GM23338 (cell line): ENCODE results near the gene IL22. TPM values are rescaled to one million over a fixed set of nuclear protein-coding genes. Genes with fewer than 3 reads are reported as not detected.

Source experiments
- ATAC-seq: fragments of 200-7000 bp; cut with Tn5 transposase; 3 replicates; pipeline ENCODE4 v1.9.1; 2020
- DNase-seq: peaks from one replicate; pipeline ENCODE4 v3.0.0-alpha.2; 2015; ENCODE audit warnings: low spot score
- H2AFZ ChIP-seq: fragments of 200-600 bp; sonication (generic); 2 replicates; pipeline ENCODE4 v1.8.0; 2016; ENCODE audit warnings: antibody characterized with exemption, mild to moderate bottlenecking, moderate library complexity
- H3F3A ChIP-seq: fragments of 200-600 bp; sonication (generic); replicated peaks from 2 replicates; pipeline ENCODE4 v1.8.0; 2017; ENCODE audit warnings: antibody characterized with exemption, mixed run types, low read depth
- H3K27ac ChIP-seq: fragments of 200-600 bp; sonication (generic); 2 replicates; pipeline ENCODE4 v1.6.1; 2016; ENCODE audit warnings: low read depth
- H3K27me3 ChIP-seq: fragments of 200-600 bp; sonication (generic); 2 replicates; pipeline ENCODE4 v1.8.0; 2016; ENCODE audit warnings: mild to moderate bottlenecking, mixed run types, moderate library complexity; ENCODE audit not compliant: insufficient read depth
- H3K36me3 ChIP-seq: fragments of 200-600 bp; sonication (generic); 2 replicates; pipeline ENCODE4 v1.8.0; 2016; ENCODE audit warnings: mild to moderate bottlenecking; ENCODE audit not compliant: insufficient read depth
- H3K4me1 ChIP-seq: fragments of 200-600 bp; sonication (generic); 2 replicates; pipeline ENCODE4 v1.8.0; 2016; ENCODE audit warnings: mild to moderate bottlenecking, moderate library complexity; ENCODE audit not compliant: insufficient read depth
- H3K4me2 ChIP-seq: fragments of 200-600 bp; sonication (generic); 2 replicates; pipeline ENCODE4 v1.7.1; 2017; ENCODE audit warnings: mixed run types
- H3K4me3 ChIP-seq: fragments of 200-600 bp; sonication (generic); 2 replicates; pipeline ENCODE4 v1.6.1; 2016; ENCODE audit warnings: mixed run types
- H3K79me2 ChIP-seq: fragments of 200-600 bp; sonication (generic); replicated peaks from 2 replicates; pipeline ENCODE4 v1.8.0; 2017; ENCODE audit warnings: mild to moderate bottlenecking; ENCODE audit not compliant: insufficient read depth
- H3K9me2 ChIP-seq: fragments of 200-600 bp; sonication (generic); 2 replicates; pipeline ENCODE4 v1.8.0; 2017; ENCODE audit not compliant: insufficient read depth
- H4K20me1 ChIP-seq: fragments of 200-600 bp; sonication (generic); replicated peaks from 2 replicates; pipeline ENCODE4 v1.8.0; 2017; ENCODE audit warnings: mild to moderate bottlenecking; ENCODE audit not compliant: insufficient read depth
- H3K27ac Mint-ChIP-seq: 2 replicates; pipeline ENCODE4 v1.8.0; 2020; ENCODE audit warnings: inconsistent platforms, mild to moderate bottlenecking, moderate library complexity, mixed read lengths
- H3K27me3 Mint-ChIP-seq: 3 replicates; pipeline ENCODE4 v1.8.0; 2022; ENCODE audit warnings: low read depth, mild to moderate bottlenecking, moderate library complexity, mixed read lengths, inconsistent platforms; ENCODE audit not compliant: insufficient read depth, poor library complexity
- H3K36me3 Mint-ChIP-seq: 3 replicates; pipeline ENCODE4 v1.8.0; 2021; ENCODE audit warnings: low read depth, mild to moderate bottlenecking, inconsistent platforms, moderate library complexity, mixed read lengths
- H3K4me1 Mint-ChIP-seq: 3 replicates; pipeline ENCODE4 v1.8.0; 2020; ENCODE audit warnings: mild to moderate bottlenecking, inconsistent platforms, mixed read lengths
- H3K4me3 Mint-ChIP-seq: 3 replicates; pipeline ENCODE4 v1.8.0; 2021; ENCODE audit warnings: moderate library complexity, mild to moderate bottlenecking, inconsistent platforms, mixed read lengths
- H3K9me3 Mint-ChIP-seq: 3 replicates; pipeline ENCODE4 v1.8.0; 2020; ENCODE audit warnings: moderate library complexity, mild to moderate bottlenecking, inconsistent platforms, mixed read lengths
- CREB1 ChIP-seq: fragments of 250-450 bp; sonication (Bioruptor Pico); IDR thresholded peaks from 2 replicates; pipeline ENCODE4 v1.5.0; 2020; ENCODE audit warnings: low read depth, mild to moderate bottlenecking, moderate library complexity
- CTCF ChIP-seq, 2 experiments: fragments of 200-600 bp in 1 of 2; sonication (generic) in 1 of 2; conservative IDR thresholded peaks; 2 replicates each; pipeline versions ENCODE4 v1.5.1 to v1.6.1; 2016 to 2017; ENCODE audit warnings: antibody characterized with exemption in 2 of 2, low read depth in 2 of 2, mild to moderate bottlenecking in 2 of 2, moderate library complexity in 1 of 2
- EZH2 ChIP-seq: fragments of 200-600 bp; sonication (generic); IDR thresholded peaks from one replicate; pipeline ENCODE4 v1.8.0; 2017; ENCODE audit warnings: antibody characterized with exemption, mild to moderate bottlenecking, low read depth; ENCODE audit not compliant: unreplicated experiment
- EZH2phosphoT487 ChIP-seq: fragments of 200-600 bp; sonication (generic); IDR thresholded peaks from one replicate; pipeline ENCODE4 v1.8.1; 2018; ENCODE audit warnings: antibody characterized with exemption; ENCODE audit not compliant: unreplicated experiment
- JUNB ChIP-seq: IDR thresholded peaks from one replicate; pipeline ENCODE4 v1.6.1; 2016; ENCODE audit warnings: antibody characterized with exemption; ENCODE audit not compliant: unreplicated experiment
- NANOG ChIP-seq: IDR thresholded peaks from 2 replicates; pipeline ENCODE4 v1.6.1; 2016; ENCODE audit warnings: antibody characterized with exemption, borderline replicate concordance
- POLR2AphosphoS5 ChIP-seq: IDR thresholded peaks from 2 replicates; pipeline ENCODE4 v1.6.1; 2016; ENCODE audit warnings: antibody characterized with exemption, low read depth
- REST ChIP-seq: IDR thresholded peaks from one replicate; pipeline ENCODE4 v1.6.1; 2018; ENCODE audit warnings: antibody characterized with exemption; ENCODE audit not compliant: unreplicated experiment
- STAT1 ChIP-seq: IDR thresholded peaks from one replicate; pipeline ENCODE4 v1.6.1; 2016; ENCODE audit warnings: antibody characterized with exemption; ENCODE audit not compliant: unreplicated experiment
- ZNF114 ChIP-seq: fragments of 250-450 bp; sonication (Bioruptor Pico); IDR thresholded peaks from 2 replicates; pipeline ENCODE4 v1.5.0; 2020; ENCODE audit warnings: mild to moderate bottlenecking, moderate library complexity
- ZNF331 ChIP-seq: fragments of 250-450 bp; sonication (Bioruptor Pico); IDR thresholded peaks from 2 replicates; pipeline ENCODE4 v1.5.0; 2020; ENCODE audit warnings: low read depth, mild to moderate bottlenecking, moderate library complexity
- polyA plus RNA-seq: library from polyadenylated mRNA; unstranded; fragments of >200 nt; fragmentation: Nextera tagmentation; extraction: Ambion mirVana; gene quantifications from 2 replicates; pipeline ENCODE4 v1.2.1, GENCODE V29; 2016
- total RNA-seq: library from RNA; depleted of rRNA; stranded (reverse); fragments of >200 nt; shearing (Covaris generic); gene quantifications from 2 replicates; pipeline ENCODE4 v1.2.3, GENCODE V29; 2014
- TF ChIP-seq, protein P1 (sequence below): IDR thresholded peaks from 2 replicates; pipeline ENCODE4 v1.6.1; 2016; ENCODE audit warnings: antibody characterized with exemption
- TF ChIP-seq, protein P2 (sequence below): fragments of 250-450 bp; sonication (Bioruptor Pico); IDR thresholded peaks from 2 replicates; pipeline ENCODE4 v1.5.0; 2020; ENCODE audit warnings: mild to moderate bottlenecking, moderate library complexity

Gene IL22
- total and polyA plus RNA-seq, 2 experiments from 2014 or later: not detected

DNA sequence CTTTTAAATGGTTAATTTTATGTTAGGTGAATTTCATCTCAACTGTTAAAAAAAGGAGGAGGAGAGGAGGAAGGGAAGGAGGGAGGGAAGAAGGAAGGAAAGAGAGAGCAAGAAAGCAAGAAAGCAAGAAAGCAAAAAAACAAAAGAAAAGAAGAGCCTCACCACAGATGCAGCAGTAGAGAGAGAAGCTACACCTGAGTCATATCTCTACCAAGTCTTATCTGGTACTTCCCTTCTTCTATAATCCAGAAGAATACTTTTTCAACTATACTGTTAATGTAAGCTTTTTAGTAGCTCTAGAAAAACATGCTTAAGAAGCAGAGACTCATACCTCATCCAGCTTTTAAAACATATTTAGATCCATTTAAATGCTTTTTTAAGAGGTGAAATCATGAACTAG lies 22.2 kb downstream of the IL22 start:
- H4K20me1 ChIP-seq: no peaks in the 10 kb centered on the region
- H3F3A ChIP-seq: no peaks in the 10 kb centered on the region
- H3K36me3 ChIP-seq: no peaks in the 10 kb centered on the region
- no peaks in the 10 kb centered on the region for H3K27me3 Mint-ChIP-seq
- no peak overlapping the region for H3K4me3 ChIP-seq
- no peak overlapping the region for H3K4me2 ChIP-seq
- no peaks in the 10 kb centered on the region for H3K9me2 ChIP-seq
- no peaks in the 10 kb centered on the region; the same call in 2 of the 3 replicates for H3K4me1 Mint-ChIP-seq
- H3K4me1 ChIP-seq: no peaks in the 10 kb centered on the region
- no peaks in the 10 kb centered on the region for H3K9me3 Mint-ChIP-seq
- no peak overlapping the region for H3K4me3 Mint-ChIP-seq
- no peak overlapping the region for H3K27ac Mint-ChIP-seq
- no peaks in the 10 kb centered on the region for H3K27me3 ChIP-seq
- H3K36me3 Mint-ChIP-seq: no peaks in the 10 kb centered on the region
- no peak overlapping the region for H2AFZ ChIP-seq
- ATAC-seq (no peak), DNase-seq (no peak)
- no peaks in the 10 kb centered on the region for H3K79me2 ChIP-seq
- TF ChIP-seq CREB1: no peak
- no peak for TF ChIP-seq REST
- TF ChIP-seq ZNF114 (CRISPR knock-in tag): no peak
- TF ChIP-seq STAT1: no peak
- TF ChIP-seq, protein P1, sequence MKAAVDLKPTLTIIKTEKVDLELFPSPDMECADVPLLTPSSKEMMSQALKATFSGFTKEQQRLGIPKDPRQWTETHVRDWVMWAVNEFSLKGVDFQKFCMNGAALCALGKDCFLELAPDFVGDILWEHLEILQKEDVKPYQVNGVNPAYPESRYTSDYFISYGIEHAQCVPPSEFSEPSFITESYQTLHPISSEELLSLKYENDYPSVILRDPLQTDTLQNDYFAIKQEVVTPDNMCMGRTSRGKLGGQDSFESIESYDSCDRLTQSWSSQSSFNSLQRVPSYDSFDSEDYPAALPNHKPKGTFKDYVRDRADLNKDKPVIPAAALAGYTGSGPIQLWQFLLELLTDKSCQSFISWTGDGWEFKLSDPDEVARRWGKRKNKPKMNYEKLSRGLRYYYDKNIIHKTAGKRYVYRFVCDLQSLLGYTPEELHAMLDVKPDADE: no peak
- TF ChIP-seq EZH2: no peak
- TF ChIP-seq POLR2AphosphoS5: no peak
- no peak for TF ChIP-seq JUNB
- no peak for TF ChIP-seq NANOG
- TF ChIP-seq, protein P2, sequence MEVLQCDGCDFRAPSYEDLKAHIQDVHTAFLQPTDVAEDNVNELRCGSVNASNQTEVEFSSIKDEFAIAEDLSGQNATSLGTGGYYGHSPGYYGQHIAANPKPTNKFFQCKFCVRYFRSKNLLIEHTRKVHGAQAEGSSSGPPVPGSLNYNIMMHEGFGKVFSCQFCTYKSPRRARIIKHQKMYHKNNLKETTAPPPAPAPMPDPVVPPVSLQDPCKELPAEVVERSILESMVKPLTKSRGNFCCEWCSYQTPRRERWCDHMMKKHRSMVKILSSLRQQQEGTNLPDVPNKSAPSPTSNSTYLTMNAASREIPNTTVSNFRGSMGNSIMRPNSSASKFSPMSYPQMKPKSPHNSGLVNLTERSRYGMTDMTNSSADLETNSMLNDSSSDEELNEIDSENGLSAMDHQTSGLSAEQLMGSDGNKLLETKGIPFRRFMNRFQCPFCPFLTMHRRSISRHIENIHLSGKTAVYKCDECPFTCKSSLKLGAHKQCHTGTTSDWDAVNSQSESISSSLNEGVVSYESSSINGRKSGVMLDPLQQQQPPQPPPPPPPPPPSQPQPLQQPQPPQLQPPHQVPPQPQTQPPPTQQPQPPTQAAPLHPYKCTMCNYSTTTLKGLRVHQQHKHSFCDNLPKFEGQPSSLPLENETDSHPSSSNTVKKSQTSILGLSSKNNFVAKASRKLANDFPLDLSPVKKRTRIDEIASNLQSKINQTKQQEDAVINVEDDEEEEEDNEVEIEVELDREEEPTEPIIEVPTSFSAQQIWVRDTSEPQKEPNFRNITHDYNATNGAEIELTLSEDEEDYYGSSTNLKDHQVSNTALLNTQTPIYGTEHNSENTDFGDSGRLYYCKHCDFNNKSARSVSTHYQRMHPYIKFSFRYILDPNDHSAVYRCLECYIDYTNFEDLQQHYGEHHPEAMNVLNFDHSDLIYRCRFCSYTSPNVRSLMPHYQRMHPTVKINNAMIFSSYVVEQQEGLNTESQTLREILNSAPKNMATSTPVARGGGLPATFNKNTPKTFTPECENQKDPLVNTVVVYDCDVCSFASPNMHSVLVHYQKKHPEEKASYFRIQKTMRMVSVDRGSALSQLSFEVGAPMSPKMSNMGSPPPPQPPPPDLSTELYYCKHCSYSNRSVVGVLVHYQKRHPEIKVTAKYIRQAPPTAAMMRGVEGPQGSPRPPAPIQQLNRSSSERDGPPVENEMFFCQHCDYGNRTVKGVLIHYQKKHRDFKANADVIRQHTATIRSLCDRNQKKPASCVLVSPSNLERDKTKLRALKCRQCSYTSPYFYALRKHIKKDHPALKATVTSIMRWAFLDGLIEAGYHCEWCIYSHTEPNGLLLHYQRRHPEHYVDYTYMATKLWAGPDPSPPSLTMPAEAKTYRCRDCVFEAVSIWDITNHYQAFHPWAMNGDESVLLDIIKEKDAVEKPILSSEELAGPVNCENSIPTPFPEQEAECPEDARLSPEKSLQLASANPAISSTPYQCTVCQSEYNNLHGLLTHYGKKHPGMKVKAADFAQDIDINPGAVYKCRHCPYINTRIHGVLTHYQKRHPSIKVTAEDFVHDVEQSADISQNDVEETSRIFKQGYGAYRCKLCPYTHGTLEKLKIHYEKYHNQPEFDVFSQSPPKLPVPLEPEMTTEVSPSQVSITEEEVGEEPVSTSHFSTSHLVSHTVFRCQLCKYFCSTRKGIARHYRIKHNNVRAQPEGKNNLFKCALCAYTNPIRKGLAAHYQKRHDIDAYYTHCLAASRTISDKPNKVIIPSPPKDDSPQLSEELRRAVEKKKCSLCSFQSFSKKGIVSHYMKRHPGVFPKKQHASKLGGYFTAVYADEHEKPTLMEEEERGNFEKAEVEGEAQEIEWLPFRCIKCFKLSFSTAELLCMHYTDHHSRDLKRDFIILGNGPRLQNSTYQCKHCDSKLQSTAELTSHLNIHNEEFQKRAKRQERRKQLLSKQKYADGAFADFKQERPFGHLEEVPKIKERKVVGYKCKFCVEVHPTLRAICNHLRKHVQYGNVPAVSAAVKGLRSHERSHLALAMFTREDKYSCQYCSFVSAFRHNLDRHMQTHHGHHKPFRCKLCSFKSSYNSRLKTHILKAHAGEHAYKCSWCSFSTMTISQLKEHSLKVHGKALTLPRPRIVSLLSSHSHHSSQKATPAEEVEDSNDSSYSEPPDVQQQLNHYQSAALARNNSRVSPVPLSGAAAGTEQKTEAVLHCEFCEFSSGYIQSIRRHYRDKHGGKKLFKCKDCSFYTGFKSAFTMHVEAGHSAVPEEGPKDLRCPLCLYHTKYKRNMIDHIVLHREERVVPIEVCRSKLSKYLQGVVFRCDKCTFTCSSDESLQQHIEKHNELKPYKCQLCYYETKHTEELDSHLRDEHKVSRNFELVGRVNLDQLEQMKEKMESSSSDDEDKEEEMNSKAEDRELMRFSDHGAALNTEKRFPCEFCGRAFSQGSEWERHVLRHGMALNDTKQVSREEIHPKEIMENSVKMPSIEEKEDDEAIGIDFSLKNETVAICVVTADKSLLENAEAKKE: no peak
- no peak for TF ChIP-seq EZH2phosphoT487
- TF ChIP-seq ZNF331 (CRISPR knock-in tag): no peak
- no peak for TF ChIP-seq CTCF (conservative IDR thresholded peaks at IDR 0.05; ENCODE audit: low read depth in 2 of 2)
- H3K27ac ChIP-seq: no peak overlapping the region
